ENCODE measurements around the gene ANKRD10.

The ANKRD10 gene

GRCh38 chr13:110929104-110929777 is 14.4 kb upstream of the ANKRD10 start:
- TF ChIP-seq CTCF (IDR thresholded peaks at IDR 0.05; ENCODE audit: borderline replicate concordance, control extremely low read depth, extremely low read depth, insufficient read depth, missing control alignments) = no peak
- in situ Hi-C loops (cut with MboI; ENCODE audit: low sequenced_read_pairs, unreplicated experiment) = no loop called here
- no peak for DNase-seq (ENCODE audit: low spot score)

GRCh38 chr13:110925023-110925612 is 10.2 kb upstream of the ANKRD10 start:
- no peak for TF ChIP-seq CTCF (IDR thresholded peaks at IDR 0.05; ENCODE audit: borderline replicate concordance, control extremely low read depth, extremely low read depth, insufficient read depth, missing control alignments)
- no peak for DNase-seq (ENCODE audit: low spot score)
- in situ Hi-C loops (cut with MboI; ENCODE audit: low sequenced_read_pairs, unreplicated experiment) = no loop called here

- in situ Hi-C loops (cut with MboI; ENCODE audit: low sequenced_read_pairs, unreplicated experiment) = loop anchor here (25.0 kb wide), 1 partner anchor 288 kb away; no protein-coding TSS in a partner anchor
- no peak for TF ChIP-seq CTCF (IDR thresholded peaks at IDR 0.05; ENCODE audit: borderline replicate concordance, control extremely low read depth, extremely low read depth, insufficient read depth, missing control alignments)
- DNase-seq (ENCODE audit: low spot score) = no peak
These were observed 9.7 kb upstream of the ANKRD10 start for GRCh38 chr13:110924639-110924934.

GRCh38 chr13:110923777-110924638 is 9.1 kb upstream of the ANKRD10 start:
- in situ Hi-C loops (cut with MboI; ENCODE audit: low sequenced_read_pairs, unreplicated experiment) = loop anchor here (25.0 kb wide), 1 partner anchor 288 kb away; no protein-coding TSS in a partner anchor
- peak; percentile 1 for DNase-seq (ENCODE audit: low spot score)
- TF ChIP-seq CTCF (IDR thresholded peaks at IDR 0.05; ENCODE audit: borderline replicate concordance, control extremely low read depth, extremely low read depth, insufficient read depth, missing control alignments) = no peak

GRCh38 chr13:110923086-110923485 is 8.2 kb upstream of the ANKRD10 start:
- in situ Hi-C loops (cut with MboI; ENCODE audit: low sequenced_read_pairs, unreplicated experiment) = loop anchor here (25.0 kb wide), 1 partner anchor 289 kb away; no protein-coding TSS in a partner anchor
- DNase-seq (ENCODE audit: low spot score) = no peak
- no peak for TF ChIP-seq CTCF (IDR thresholded peaks at IDR 0.05; ENCODE audit: borderline replicate concordance, control extremely low read depth, extremely low read depth, insufficient read depth, missing control alignments)

- in situ Hi-C loops (cut with MboI; ENCODE audit: low sequenced_read_pairs, unreplicated experiment) = loop anchor here (25.0 kb wide), 1 partner anchor 290 kb away; no protein-coding TSS in a partner anchor
- peak; percentile 5 for DNase-seq (ENCODE audit: low spot score)
- TF ChIP-seq CTCF (IDR thresholded peaks at IDR 0.05; ENCODE audit: borderline replicate concordance, control extremely low read depth, extremely low read depth, insufficient read depth, missing control alignments) = no peak
These were observed 7.6 kb upstream of the ANKRD10 start for GRCh38 chr13:110922506-110922905.
